Stimulated activated CD4-positive, alpha-beta T cell treated with anti-CD3 and anti-CD28 coated beads, TNF-alpha, amount 100 ng/mL, for 48 hours (primary cell): ENCODE measurements around the gene OASL.
A peak's percentile ranks its signal among the peaks of the same experiment; 100 is the strongest.
"Not testable (repeated sequence)": the region's sequence is repeated elsewhere in the genome, so short reads cannot be mapped to it uniquely, and the experiment has no call there.

ENCODE experiments used
- DNase-seq, 3 donors: peaks; one replicate each; pipeline ENCODE4 v3.0.0-alpha.2; 2020; ENCODE audit warnings: low read depth in 3 of 3

OASL gene

DNA sequence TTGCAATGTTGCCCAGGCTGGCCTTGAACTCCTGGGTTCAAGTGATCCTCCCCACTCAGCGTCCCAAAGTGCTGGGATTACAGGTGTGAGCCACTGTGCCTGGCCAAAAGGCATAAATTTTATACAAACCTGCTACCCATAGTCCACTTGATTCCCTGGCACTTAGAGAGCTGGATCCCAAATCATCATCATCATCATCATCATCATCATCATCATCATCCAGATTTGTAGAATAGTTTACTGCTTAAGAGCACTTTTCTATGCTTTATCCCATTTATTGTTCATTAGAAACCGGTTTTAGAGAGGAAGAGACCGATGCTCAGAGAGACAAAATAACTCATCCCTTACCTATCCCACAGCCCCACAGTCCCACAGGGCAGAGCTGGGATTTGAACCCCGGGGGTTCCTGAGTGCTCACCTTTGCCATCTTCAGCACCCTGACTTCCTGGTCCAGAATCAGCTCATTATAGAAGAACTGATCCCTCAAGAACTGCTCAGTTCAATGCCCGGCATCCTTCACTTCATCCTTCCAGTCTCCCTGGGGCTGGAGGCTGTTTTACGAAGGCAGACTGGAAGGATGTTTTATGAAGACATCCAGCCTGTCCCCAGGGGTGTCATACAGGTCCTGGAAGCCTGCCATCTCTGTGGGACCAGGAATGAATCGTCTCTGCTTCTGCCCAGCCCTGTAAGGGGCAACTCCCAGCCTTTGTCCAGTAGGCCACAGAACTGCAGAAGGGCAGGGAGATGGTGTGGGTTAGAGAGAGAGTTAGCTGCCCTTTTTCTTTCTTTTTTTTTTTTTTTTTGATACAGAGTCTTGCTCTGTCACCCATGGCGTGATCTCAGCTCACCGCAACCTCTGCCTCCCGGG lies 20.2 kb upstream of the OASL start:
- no peak for DNase-seq

DNA sequence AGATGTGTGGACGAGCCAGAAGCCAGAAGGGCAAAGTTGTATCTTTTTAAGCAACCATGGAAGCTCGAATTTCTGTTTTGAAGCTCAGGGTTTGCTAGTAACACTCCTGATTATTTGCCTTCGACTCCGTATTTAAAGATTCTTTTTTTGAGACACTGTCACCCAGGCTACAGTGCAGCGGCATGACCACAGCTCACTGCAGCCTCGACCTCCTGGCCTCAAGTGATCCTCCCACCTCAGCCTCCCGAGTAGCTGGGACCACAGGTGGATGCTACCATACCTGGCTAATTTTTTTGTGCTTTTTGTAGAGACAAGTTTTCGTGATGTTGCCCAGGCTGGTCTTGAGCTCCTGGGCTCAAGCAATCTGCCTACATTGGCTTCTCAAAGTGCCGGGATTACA lies 18.7 kb upstream of the OASL start:
- DNase-seq: no peak

DNA sequence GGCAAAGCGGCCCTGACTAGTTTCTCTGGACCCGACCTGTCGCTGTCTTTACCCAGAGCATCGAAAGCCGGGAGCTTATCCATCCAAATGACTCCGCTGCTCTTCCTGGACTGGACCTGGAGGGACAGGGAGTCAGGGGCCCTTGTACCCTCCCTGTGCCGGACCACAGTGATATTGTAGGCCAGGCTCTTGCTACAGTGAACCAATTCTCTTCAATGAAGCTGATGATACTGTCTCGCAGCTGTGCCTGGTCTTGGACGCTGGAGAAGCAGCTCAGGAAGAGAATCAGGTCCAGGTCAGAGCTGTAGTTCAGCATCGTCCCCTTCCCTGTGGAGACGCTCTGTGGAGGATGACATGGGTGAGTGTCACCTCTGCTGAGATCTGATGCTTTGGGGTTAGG lies 14.7 kb upstream of the OASL start:
- DNase-seq: no peak

DNA sequence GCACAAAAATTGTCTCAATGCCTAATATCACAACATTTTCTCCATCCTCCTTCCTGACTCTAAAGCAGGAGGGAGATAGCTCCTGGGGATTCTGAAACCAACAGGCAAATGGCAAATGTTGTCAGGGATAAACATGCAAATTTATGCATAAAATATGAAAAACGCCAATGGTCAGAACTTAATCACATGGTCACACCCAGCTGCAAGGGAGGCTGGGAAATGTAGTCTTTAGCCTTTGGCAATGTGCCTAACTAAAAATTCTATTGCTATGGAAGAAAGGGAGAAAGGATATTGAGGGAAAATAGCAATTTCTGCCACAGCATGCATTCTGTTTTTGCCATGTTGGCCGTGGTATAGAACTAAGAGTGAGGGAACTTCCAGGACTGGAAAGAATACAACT lies 11.7 kb upstream of the OASL start:
- no peak for DNase-seq

DNA sequence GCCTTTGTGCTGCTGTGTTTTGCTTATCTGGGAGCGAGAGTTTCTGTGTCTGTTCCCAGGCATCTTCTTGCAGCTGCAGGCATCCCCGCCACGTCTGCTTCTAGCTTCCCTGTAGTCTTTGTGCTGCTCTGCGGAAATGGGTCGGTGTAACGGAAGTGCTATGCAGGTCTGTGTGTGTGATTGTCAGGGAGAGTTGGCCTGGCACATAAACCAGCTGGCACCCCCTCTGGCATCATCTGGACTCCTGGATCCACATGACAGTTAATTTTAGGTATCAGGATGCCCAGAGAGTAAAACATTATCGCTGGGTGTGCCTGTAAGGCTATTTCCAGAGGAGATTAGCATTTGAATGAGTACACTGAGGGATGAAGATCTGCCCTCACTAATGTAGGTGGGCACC lies 9.4 kb upstream of the OASL start:
- DNase-seq: no peak

DNA sequence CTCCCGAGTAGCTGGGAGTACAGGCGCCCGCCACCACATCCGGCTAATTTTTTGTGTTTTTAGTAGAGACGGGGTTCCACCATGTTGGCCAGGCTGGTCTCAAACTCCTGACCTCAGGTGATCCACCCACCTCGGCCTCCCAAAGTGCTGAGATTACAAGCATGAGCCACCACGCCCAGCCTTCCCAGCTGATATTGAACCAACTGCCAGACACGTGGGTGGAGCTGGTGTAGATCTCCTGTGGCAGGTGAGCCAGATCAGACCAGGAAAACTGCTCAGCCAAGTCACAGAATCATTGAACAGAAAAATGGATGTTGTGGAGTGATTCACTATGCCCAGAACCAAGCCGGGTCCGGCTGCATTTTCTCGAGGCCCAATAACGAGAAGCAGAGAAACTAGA lies 8.4 kb upstream of the OASL start:
- not testable (repeated sequence) for DNase-seq

DNA sequence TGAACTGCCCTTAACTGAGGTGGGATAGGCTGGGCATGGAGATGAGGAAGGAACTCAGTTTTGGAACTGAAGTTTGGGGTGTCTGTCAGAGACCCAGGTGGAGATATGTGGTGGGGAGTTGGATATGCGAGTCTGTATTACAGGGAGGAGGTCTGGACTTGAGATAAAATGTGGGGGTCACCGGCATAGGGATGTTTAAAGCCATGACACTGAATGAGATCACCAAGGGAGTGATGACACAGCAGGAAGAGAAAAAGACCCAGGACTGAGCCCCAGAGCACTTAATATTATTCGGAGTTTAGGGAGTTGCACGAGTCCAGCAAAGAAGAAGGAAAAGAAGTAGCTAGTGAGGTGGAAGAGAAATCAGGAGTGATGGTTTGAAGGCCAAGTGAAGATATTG lies 4.0 kb upstream of the OASL start:
- no peak for DNase-seq

DNA sequence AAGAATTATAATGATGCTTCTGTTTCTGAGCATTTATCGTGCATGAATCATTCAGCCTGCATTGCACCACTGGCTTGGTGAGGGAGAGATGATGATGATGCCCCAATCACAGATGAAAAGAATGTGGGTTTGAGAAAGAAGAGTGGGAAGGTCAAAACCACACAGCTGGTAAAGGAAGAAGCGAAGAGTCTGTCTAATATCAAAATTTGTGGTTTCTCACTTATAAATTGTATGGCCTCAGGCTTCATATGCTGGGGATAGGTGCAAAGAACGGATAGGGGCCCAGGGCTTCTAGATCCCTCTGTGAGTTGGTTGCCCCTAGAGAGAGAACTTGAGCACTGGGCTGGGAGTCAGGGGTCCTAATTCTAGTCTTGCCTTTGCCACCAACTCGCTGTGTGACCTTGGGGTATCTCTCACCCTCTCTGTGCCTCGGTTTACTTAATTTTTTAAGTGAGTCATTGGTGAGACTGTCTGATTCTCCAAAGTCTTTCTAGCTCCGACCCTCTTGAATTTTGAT lies 2.2 kb downstream of the OASL start:
- peak in 1 of 3 donors; percentile 51 for DNase-seq

DNA sequence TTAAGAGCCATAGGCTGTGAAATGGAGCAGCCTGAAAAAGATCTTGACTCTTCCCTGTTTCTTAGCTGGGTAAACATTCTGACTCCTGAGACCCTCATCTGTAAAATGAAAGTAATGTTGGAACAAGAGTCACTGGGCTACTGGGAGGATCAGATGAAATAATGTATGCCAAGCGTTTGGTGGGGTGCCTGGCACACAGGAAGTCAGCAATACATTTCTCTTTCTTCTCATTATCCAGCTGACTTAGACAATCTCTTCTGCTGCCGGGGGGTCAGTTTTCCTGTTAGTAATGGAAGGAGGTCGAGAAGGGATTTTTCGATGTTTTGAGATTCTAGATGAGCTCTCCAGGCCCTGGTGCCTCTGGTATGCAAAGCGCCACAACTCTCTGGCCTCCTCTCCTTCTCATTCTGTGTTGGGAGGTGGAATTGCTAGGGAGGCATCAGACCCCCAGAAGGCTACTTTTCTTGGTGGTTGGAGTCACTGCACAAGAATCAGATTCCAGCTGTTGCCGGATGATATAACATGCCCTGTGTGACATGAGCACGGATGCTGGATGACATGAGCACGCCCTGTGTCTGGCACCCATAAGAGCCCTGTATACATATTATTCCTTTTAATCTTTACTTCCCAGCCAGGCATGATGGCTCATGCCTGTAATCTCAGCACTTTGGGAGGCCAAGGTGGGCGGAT lies 4.3 kb downstream of the OASL start:
- no peak for DNase-seq

DNA sequence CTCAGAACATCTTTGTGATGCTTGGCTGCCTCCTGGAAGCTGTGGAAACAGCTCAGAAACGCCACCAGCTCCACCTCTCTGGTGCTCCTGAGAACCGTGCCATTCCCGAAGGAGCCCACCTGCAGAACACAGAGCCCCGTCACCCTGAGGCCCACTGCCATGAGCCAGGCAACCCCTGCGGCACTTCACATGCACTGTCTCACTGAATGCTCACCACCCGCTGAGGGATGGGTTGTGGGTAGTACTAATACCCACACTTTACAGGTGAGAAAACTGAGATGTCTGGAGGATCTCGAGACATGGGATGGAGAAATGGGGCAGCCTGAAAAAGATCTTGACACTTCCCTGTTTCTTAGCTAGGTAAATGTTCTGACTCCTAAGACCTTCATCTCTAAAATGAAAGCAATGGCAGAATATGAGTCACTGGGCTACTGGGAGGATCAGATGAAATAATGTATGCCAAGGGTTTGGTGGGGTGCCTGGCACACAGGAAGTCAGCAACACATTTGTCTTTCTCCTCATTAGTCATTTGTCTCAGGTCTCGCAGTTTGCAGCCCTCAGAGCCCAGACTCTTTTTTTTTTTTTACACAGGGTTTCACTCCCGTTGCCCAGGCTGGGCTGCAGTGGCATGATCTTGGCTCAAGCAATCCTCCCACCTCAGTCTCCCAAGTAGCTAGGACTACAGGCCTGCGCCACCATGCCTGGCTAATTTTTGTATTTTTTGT lies 5.3 kb downstream of the OASL start:
- DNase-seq: peak in 1 of 3 donors; percentile 58

DNA sequence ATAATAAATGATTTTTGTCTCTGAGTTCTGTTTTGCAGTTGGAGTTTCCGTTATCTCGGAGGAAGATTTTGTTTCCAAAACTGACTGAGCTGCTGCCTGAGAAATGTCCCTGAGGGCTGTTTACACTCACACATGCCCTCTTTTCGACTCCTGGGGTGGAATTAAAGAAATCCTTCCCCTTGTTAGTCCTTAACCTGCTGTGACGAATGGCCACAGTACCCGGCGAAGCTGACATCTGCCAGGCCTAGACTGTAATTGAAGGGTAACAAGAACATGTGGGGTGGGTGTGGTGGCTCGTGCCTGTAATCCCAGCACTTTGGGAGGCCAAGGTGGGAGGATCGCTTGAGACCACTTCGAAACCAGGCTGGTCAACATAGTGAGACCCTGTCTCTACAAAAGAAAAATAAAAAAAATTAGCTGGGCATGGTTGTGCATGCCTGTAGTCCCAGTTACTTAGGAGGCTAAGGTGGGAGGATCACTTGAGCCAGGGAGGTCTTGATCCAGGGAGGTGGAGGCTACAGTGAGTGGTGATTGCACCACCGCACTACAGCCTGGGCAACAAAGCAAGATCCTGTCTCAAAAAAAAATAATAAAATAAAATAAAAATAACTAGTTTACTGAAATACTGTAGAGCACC lies 8.4 kb downstream of the OASL start:
- DNase-seq: no peak

DNA sequence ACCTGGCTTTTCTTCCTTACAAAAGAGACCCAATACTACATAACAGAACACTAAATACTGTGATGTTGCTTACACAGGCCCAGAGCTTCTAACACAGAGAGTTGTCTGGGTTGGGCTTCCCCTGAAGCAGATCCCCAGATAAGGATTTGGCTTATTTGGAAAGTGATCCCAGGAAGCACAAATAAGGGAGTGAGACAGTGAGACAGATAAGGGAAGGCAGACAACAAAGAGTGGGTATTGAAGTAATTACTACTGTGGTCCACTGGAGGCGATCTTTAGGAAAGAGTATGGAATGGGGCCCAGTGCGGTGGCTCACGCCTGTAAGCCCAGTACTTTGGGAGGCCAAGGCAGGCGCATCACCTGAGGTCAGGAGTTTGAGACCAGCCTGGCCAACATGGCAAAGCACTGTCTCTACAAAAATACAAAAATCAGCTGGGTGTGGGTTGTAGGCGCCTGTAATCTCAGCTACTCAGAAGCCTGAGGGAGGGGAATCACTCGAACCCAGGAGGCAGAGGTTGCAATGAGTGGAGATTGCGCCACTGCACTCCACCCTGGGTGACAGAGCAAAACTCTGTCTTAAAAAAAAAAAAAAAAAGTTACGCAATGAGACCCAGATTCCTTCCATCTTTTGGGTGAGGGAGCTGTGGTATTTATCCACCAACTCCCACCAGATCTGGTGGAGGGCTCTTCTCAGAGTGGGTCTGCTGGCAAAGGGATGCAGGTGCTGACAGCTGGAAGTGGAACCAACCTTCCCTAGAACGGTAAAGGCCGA lies 12.6 kb downstream of the OASL start:
- no peak for DNase-seq

DNA sequence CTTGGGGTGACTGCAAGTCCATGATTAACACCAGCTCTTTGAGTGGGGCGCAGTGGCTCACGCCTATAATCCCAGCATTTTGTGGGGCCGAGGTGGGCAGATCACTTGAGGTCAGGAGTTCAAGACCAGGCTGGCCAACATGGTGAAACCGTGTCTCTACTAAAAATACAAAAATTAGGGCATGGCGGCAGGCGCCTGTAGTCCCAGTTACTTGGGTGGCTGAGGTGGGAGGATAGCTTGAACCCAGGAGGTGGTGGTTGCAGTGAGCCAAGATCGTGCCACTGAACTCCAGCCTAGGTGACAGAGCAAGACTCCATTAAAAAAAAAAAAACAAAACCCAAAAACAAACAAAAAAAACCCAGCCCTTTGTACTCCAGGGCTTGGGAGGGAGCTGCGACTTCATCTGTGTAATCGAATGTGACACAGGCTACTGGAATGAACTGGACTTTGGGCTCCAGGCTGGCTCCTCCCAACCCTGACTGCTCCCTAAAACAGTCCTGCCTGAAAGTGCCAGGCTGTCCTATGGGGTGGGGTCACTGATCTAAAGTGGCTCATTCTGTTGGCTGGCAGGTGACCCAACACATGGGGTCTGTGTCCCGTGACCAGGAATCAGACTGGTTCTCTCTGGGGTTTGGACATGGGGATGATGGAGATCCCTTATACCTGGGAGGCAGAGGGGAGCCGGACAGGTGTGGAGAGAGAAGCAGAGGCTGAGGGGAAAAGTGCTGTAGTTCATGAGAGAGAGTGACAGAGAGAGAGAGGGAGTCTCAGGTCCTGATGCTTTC lies 13.4 kb downstream of the OASL start:
- DNase-seq: no peak

DNA sequence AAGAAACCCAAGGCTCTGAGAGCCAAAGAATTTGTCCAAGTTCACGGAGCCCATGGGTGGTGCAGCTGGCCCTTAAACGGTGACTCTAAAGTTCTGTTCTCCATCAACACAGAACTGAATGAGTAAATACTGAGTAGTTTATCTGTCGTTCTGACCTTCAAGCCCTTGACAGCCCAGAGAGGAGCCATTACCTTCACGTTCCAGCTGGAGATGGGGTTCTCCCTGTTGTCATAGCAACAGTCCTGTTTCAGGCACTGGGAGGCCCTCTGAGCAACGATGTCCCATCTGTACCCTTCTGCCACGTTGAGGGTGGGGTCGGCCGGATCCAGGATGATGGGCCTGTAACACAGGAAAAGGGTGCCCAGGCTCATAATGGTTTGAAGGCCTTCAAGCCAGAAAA lies 15.2 kb downstream of the OASL start:
- DNase-seq: no peak

DNA sequence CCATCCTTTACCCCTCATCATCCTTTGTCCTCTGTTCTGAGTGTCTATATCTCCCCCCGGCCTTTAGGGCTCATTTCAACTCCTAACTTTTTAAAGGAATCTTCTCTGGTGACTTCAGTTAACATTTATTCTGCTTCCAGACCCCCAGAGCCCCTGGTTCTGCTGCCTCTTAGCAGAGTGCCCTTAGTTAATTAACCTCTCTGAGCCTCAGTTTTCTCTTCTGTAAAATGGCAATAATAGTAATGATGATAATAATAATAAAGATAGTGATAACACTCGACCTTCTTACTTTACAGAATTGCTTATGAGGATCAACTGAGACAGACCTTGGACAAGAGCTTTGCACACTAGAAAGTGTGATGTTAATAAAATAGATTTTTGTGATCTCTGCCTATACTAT lies 16.3 kb downstream of the OASL start:
- no peak for DNase-seq

DNA sequence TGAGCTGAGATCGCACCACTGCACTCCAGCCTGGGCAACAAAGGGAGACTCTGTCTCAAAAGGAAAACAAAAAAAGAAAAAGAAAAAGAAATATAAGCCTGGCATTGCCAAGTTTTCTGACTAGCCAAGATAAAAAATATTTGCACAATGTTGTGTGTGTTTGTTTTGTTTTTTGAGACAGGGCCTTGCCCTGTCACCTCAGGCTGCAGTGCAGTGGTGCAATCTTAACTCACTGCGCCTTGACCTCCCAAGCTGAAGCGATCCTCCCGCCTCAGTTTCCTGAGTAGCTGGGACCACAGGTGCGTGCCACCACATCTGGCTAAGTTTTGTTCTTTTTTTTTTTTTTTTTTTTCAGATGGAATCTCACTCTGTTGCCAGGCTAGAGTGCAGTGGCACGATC lies 17.3 kb downstream of the OASL start:
- DNase-seq: no peak

DNA sequence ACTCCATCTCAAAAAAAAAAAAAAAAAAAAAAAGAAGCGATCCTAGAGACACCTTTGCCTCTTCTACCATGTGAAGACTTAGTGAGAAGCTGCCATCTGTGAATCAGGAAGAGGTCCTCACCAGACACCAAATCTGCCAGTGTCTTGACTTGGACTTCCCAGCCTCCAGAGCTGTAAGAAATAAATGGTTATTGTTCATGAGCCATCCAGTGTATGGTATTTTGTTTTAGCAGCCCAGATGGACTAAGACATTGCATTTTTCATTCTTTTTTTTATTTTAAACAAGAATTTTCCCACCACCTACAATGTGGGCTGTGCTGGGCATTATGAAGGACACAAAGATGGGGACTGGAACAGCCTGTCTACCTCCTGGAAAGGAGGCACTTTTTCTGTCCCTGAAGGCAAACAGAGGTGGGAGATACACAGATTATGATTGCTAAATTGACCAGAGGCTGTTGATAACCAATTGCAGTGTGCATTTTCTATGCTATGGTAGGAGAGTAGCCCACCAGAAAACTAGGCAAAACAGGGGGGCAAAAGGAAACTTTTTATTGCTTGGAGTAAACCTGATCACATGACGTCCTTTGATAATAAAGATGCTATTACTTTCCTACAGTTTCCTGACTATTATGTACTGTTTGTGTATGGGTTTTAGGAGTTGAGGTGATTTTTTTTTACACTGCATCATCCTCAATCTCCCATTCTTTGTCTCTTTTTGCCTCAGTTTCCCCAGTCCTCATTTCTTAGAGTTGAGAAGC lies 20.0 kb downstream of the OASL start:
- DNase-seq: no peak

DNA sequence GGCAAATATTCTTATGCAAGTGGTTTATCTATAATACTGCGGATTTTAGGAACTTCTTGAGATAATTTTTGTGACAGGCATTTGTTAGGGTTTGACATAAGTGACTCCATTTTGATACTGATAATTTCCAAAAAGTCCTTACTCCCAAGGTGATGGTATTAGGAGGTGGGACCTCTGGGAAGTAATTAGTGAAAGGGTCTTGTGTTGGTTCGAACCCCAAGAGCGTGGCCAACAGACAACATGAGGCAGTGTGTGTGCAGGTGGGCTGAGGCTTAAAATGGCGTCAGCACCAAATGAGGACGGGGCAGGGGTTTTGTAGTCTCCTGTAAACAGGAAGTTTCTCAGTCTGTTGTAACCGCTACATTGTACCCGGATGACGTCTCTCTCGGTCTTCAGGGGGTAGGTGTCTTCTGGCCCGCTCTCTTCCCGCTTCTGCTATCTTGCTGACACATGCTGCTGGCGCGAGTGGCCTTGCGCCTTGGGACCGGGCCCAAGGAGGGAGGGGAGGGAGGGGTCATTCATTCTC lies 21.0 kb downstream of the OASL start:
- no peak for DNase-seq
